ENCODE measurements around the gene RLBP1. TPM values are rescaled to one million over a fixed set of nuclear protein-coding genes. Genes with fewer than 3 reads are reported as not detected.
A peak's percentile ranks its signal among the peaks of the same experiment; 100 is the strongest.

The RLBP1 gene
- total and polyA plus RNA-seq, 9 donors: 0.25 to 0.45 (median 0.34) TPM; not detected in 2

DNA sequence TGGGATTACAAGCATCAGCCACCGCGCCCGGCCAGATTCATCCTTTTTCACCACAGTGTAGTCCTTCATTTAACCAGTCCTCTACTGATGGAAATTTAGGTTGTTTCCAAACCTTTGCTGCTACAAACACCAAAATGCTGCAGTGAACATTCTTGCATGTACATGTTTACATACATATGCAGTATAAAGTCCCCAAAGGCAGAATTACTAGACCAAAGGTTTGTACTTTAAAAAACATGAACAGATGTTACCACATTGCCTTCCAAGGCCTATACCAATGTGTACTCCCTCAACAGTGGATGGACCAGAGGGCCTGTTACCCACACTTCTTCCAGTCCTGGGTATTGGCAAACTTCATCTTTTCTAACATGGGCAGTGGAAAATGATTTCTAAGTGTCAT lies 51.0 kb downstream of the RLBP1 start:
- Histone ChIP-seq H3K27ac (ENCODE audit: low read length) (no peak overlapping the region), H3K27me3 (ENCODE audit: control insufficient read depth, insufficient read depth, low read length) (no peaks in the 10 kb centered on the region), H3K9me3 (replicated peaks; ENCODE audit: control insufficient read depth, low read depth, low read length) (no peaks in the 10 kb centered on the region), H3K4me3 (ENCODE audit: low read length) (no peak overlapping the region), H3K36me3 (ENCODE audit: control insufficient read depth, insufficient read depth, low read length) (peaks cover 3% of the 10 kb centered on the region), H3K4me1 (ENCODE audit: control insufficient read depth, insufficient read depth, low read length) (peaks cover 16% of the 10 kb centered on the region)
- no peak for DNase-seq
- 100% methylated on average over 1 of the region's 3 CpGs for WGBS (ENCODE audit: insufficient coverage)

GRCh38 chr15:89168316-89168833 lies 53.0 kb downstream of the RLBP1 start:
- Histone ChIP-seq H3K27ac (ENCODE audit: low read length) (no peak overlapping the region), H3K36me3 (ENCODE audit: control insufficient read depth, insufficient read depth, low read length) (peaks cover 3% of the 10 kb centered on the region), H3K4me3 (ENCODE audit: low read length) (no peak overlapping the region), H3K27me3 (ENCODE audit: control insufficient read depth, insufficient read depth, low read length) (no peaks in the 10 kb centered on the region), H3K4me1 (ENCODE audit: control insufficient read depth, insufficient read depth, low read length) (peaks cover 24% of the 10 kb centered on the region), H3K9me3 (replicated peaks; ENCODE audit: control insufficient read depth, low read depth, low read length) (no peaks in the 10 kb centered on the region)
- DNase-seq: no peak

DNA sequence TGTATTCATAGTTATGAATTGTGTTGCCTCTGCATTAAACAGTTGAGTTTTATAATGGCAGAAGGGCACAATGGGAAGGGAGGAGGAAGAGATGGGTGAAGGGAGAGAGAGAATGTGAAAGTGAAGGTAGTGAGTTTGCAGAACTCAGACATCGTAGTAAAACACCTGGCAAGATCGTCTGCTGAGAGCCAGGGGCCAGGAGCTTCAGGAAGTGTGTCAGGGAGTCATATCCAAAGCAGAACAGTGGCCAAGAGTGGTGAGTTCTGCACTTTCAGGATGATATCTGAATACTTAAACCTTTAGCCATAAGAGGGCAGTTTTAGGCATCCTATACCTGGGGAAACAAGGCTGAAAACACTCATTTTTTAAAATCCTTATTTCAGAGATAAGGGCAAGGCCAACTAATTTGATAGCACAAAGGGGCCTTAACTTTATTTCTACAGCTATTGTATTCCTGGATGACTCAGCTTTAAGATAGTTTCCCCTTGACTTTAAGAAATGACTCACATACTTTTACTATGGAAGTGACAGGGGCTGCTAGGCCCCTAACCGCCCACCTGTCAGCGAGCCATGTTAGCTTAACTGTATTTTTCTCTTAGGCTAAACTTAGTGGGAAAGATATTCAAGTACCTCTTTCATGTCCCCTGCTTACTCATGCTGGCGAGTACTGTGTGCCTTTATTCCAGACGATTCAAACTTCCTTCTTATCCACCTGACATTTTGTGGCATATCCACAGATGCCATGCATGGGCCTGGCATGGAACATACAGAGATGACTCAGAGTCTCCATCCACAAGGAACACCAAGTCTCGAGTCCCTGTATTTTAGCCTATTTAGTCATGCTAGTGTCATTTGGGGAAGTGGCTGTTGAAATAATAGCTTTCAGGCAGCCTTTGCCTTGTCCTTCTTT lies 53.9 kb downstream of the RLBP1 start:
- H3K4me1 ChIP-seq (ENCODE audit: control insufficient read depth, insufficient read depth, low read length): peaks cover 24% of the 10 kb centered on the region
- no peaks in the 10 kb centered on the region for H3K27me3 ChIP-seq (ENCODE audit: control insufficient read depth, insufficient read depth, low read length)
- no peaks in the 10 kb centered on the region for H3K9me3 ChIP-seq (replicated peaks; ENCODE audit: control insufficient read depth, low read depth, low read length)
- no peaks in the 10 kb centered on the region for H3K36me3 ChIP-seq (ENCODE audit: control insufficient read depth, insufficient read depth, low read length)
- no peak overlapping the region for H3K27ac ChIP-seq (ENCODE audit: low read length)
- 13% methylated on average over 2 of the region's 7 CpGs for WGBS (ENCODE audit: insufficient coverage)
- H3K4me3 ChIP-seq (ENCODE audit: low read length): no peak overlapping the region
- no peak for DNase-seq

GRCh38 chr15:89165677-89166076 lies 55.7 kb downstream of the RLBP1 start:
- no peaks in the 10 kb centered on the region for H3K9me3 ChIP-seq (replicated peaks; ENCODE audit: control insufficient read depth, low read depth, low read length)
- H3K27me3 ChIP-seq (ENCODE audit: control insufficient read depth, insufficient read depth, low read length): no peaks in the 10 kb centered on the region
- no peak overlapping the region for H3K4me3 ChIP-seq (ENCODE audit: low read length)
- peak; percentile 67 for DNase-seq
- WGBS (ENCODE audit: insufficient coverage): 80% methylated on average over 1 of the region's 2 CpGs
- peaks cover 3% of the 10 kb centered on the region for H3K36me3 ChIP-seq (ENCODE audit: control insufficient read depth, insufficient read depth, low read length)
- H3K4me1 ChIP-seq (ENCODE audit: control insufficient read depth, insufficient read depth, low read length): peaks cover 24% of the 10 kb centered on the region
- H3K27ac ChIP-seq (ENCODE audit: low read length): no peak overlapping the region

- H3K9me3 ChIP-seq (replicated peaks; ENCODE audit: control insufficient read depth, low read depth, low read length): no peaks in the 10 kb centered on the region
- H3K27me3 ChIP-seq (ENCODE audit: control insufficient read depth, insufficient read depth, low read length): no peaks in the 10 kb centered on the region
- peaks cover 3% of the 10 kb centered on the region for H3K36me3 ChIP-seq (ENCODE audit: control insufficient read depth, insufficient read depth, low read length)
- no peak overlapping the region for H3K4me3 ChIP-seq (ENCODE audit: low read length)
- DNase-seq: peak; percentile 93
- 36% methylated on average over 3 of the region's 7 CpGs for WGBS (ENCODE audit: insufficient coverage)
- peaks cover 24% of the 10 kb centered on the region for H3K4me1 ChIP-seq (ENCODE audit: control insufficient read depth, insufficient read depth, low read length)
- no peak overlapping the region for H3K27ac ChIP-seq (ENCODE audit: low read length)
These were observed 56.6 kb downstream of the RLBP1 start for GRCh38 chr15:89164712-89165211.

GRCh38 chr15:89163271-89164055 lies 57.9 kb downstream of the RLBP1 start:
- peaks cover 3% of the 10 kb centered on the region for H3K36me3 ChIP-seq (ENCODE audit: control insufficient read depth, insufficient read depth, low read length)
- no peaks in the 10 kb centered on the region for H3K9me3 ChIP-seq (replicated peaks; ENCODE audit: control insufficient read depth, low read depth, low read length)
- peaks cover 24% of the 10 kb centered on the region for H3K4me1 ChIP-seq (ENCODE audit: control insufficient read depth, insufficient read depth, low read length)
- no peak for DNase-seq
- 95% methylated on average over 3 of the region's 5 CpGs for WGBS (ENCODE audit: insufficient coverage)
- no peak overlapping the region for H3K4me3 ChIP-seq (ENCODE audit: low read length)
- H3K27me3 ChIP-seq (ENCODE audit: control insufficient read depth, insufficient read depth, low read length): no peaks in the 10 kb centered on the region
- H3K27ac ChIP-seq (ENCODE audit: low read length): no peak overlapping the region

- Histone ChIP-seq H3K27ac (ENCODE audit: low read length) (no peak overlapping the region), H3K36me3 (ENCODE audit: control insufficient read depth, insufficient read depth, low read length) (peaks cover 8% of the 10 kb centered on the region), H3K9me3 (replicated peaks; ENCODE audit: control insufficient read depth, low read depth, low read length) (no peaks in the 10 kb centered on the region), H3K27me3 (ENCODE audit: control insufficient read depth, insufficient read depth, low read length) (no peaks in the 10 kb centered on the region), H3K4me3 (ENCODE audit: low read length) (no peak overlapping the region), H3K4me1 (ENCODE audit: control insufficient read depth, insufficient read depth, low read length) (peaks cover 16% of the 10 kb centered on the region)
- no peak for DNase-seq
- WGBS (ENCODE audit: insufficient coverage): 68% methylated on average over 3 of the region's 3 CpGs
These were observed 59.7 kb downstream of the RLBP1 start for GRCh38 chr15:89161666-89162065.

Other genes with a start within 250 kb of the RLBP1 start
- 15.2 TPM for gene ABHD2, start 133.1 kb downstream of the RLBP1 start, total RNA-seq
- 10 to 100 TPM; 15.7 to 29.6 (median 20.7) TPM for gene ABHD2, start 133.1 kb downstream of the RLBP1 start, polyA plus RNA-seq (ENCODE audit: insufficient read depth in 1 of 8, insufficient read length in 8 of 8, low replicate concordance in 1 of 8)
- 12.9 TPM for gene FANCI, start 22.4 kb upstream of the RLBP1 start, total RNA-seq
- gene FANCI, start 22.4 kb upstream of the RLBP1 start, polyA plus RNA-seq (ENCODE audit: insufficient read depth in 1 of 8, insufficient read length in 8 of 8, low replicate concordance in 1 of 8): 10 to 100 TPM; 12.7 to 23.5 (median 19.3) TPM
- 39.4 TPM for gene POLG, start 113.2 kb upstream of the RLBP1 start, total RNA-seq
- gene POLG, start 113.2 kb upstream of the RLBP1 start, polyA plus RNA-seq (ENCODE audit: insufficient read depth in 1 of 8, insufficient read length in 8 of 8, low replicate concordance in 1 of 8): 10 to 100 TPM; 36.6 to 53.2 (median 41.0) TPM

Data from muscle of leg (tissue), 11 donors.